ENCODE data around the gene CD40LG.

Gene CD40LG

DNA sequence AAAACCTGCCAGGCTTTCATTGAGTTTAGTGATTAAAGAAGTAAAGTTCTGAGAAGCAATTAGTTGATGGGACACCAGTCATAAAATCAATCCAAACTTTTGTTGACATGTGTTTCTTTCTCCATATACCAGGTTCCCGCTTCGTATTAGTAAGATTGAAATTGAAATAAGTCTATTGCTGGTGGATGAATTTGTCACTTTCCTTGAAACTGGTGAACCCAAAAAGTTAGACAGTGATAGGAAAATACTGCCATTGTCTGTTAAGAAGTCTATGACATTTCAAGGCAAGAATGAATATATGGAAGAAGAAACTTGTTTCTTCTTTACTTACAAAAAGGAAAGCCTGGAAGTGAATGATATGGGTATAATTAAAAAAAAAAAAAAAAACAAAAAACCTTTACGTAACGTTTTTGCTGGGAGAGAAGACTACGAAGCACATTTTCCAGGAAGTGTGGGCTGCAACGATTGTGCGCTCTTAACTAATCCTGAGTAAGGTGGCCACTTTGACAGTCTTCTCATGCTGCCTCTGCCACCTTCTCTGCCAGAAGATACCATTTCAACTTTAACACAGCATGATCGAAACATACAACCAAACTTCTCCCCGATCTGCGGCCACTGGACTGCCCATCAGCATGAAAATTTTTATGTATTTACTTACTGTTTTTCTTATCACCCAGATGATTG is at the start of gene CD40LG:
Gene CD40LG, plus strand, starts transcription at position 482 of the 684 bp plus-strand sequence. Its CDS starts 91 bp downstream, at position 573.
- CTCF ChIA-PET: no interaction called here
- TF ChIP-seq NFRKB (IDR thresholded peaks at IDR 0.05) (no peak), BHLHE40 (IDR thresholded peaks at IDR 0.05; ENCODE audit: borderline replicate concordance) (no peak), TARDBP (IDR thresholded peaks at IDR 0.05) (no peak), SP1 (IDR thresholded peaks at IDR 0.05) (no peak), HDGF (IDR thresholded peaks at IDR 0.05; ENCODE audit: borderline replicate concordance) (no peak), ELF4 (IDR thresholded peaks at IDR 0.05) (no peak), FOXA1 (IDR thresholded peaks at IDR 0.05) (no peak), FOXM1 (IDR thresholded peaks at IDR 0.05; ENCODE audit: borderline replicate concordance) (no peak), CTBP1 (IDR thresholded peaks at IDR 0.05; ENCODE audit: borderline replicate concordance) (no peak), ARNT (IDR thresholded peaks at IDR 0.05) (no peak), L3MBTL2 (conservative IDR thresholded peaks at IDR 0.05) (no peak), ZNF384 (IDR thresholded peaks at IDR 0.05) (no peak)
- TF ChIP-seq, protein P1, sequence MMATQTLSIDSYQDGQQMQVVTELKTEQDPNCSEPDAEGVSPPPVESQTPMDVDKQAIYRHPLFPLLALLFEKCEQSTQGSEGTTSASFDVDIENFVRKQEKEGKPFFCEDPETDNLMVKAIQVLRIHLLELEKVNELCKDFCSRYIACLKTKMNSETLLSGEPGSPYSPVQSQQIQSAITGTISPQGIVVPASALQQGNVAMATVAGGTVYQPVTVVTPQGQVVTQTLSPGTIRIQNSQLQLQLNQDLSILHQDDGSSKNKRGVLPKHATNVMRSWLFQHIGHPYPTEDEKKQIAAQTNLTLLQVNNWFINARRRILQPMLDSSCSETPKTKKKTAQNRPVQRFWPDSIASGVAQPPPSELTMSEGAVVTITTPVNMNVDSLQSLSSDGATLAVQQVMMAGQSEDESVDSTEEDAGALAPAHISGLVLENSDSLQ (IDR thresholded peaks at IDR 0.05): no peak
- DNase-seq (ENCODE audit: extremely low spot score): no peak
- POLR2A ChIA-PET: no interaction called here

- DNase-seq (ENCODE audit: extremely low spot score): no peak
- TF ChIP-seq FOXK2 (IDR thresholded peaks at IDR 0.05) (no peak), NFRKB (IDR thresholded peaks at IDR 0.05) (no peak), BHLHE40 (IDR thresholded peaks at IDR 0.05; ENCODE audit: borderline replicate concordance) (no peak), CTBP1 (IDR thresholded peaks at IDR 0.05; ENCODE audit: borderline replicate concordance) (no peak), HDGF (IDR thresholded peaks at IDR 0.05; ENCODE audit: borderline replicate concordance) (no peak), FOXM1 (IDR thresholded peaks at IDR 0.05; ENCODE audit: borderline replicate concordance) (no peak), ELF4 (IDR thresholded peaks at IDR 0.05) (no peak), L3MBTL2 (conservative IDR thresholded peaks at IDR 0.05) (no peak), ZNF384 (IDR thresholded peaks at IDR 0.05) (no peak), SP1 (IDR thresholded peaks at IDR 0.05) (no peak), LEF1 (IDR thresholded peaks at IDR 0.05; ENCODE audit: borderline replicate concordance) (no peak), ARNT (IDR thresholded peaks at IDR 0.05) (no peak), TARDBP (IDR thresholded peaks at IDR 0.05) (no peak)
- TF ChIP-seq, protein P1 (IDR thresholded peaks at IDR 0.05): no peak
- POLR2A ChIA-PET: interaction anchor here (0.6 kb wide), 1 partner anchor 282 kb away, joined by 3 read pairs; no protein-coding TSS in a partner anchor
- CTCF ChIA-PET: no interaction called here
Measured at GRCh38 chrX:136598631-136599030, 49.3 kb upstream of the CD40LG start.

- TF ChIP-seq ZNF384 (IDR thresholded peaks at IDR 0.05): no peak
- CTCF ChIA-PET: no interaction called here
- POLR2A ChIA-PET: no interaction called here
- DNase-seq (ENCODE audit: extremely low spot score): no peak
Measured at GRCh38 chrX:136600059-136600458, 47.9 kb upstream of the CD40LG start.

- TF ChIP-seq TARDBP (IDR thresholded peaks at IDR 0.05): no peak
- no peak for TF ChIP-seq SP1 (IDR thresholded peaks at IDR 0.05)
- no peak for TF ChIP-seq HDGF (IDR thresholded peaks at IDR 0.05; ENCODE audit: borderline replicate concordance)
- no peak for TF ChIP-seq NFRKB (IDR thresholded peaks at IDR 0.05)
- no peak for TF ChIP-seq FOXA1 (IDR thresholded peaks at IDR 0.05)
- no peak for TF ChIP-seq ARNT (IDR thresholded peaks at IDR 0.05)
- no peak for TF ChIP-seq LEF1 (IDR thresholded peaks at IDR 0.05; ENCODE audit: borderline replicate concordance)
- no peak for TF ChIP-seq FOXM1 (IDR thresholded peaks at IDR 0.05; ENCODE audit: borderline replicate concordance)
- TF ChIP-seq FOXK2 (IDR thresholded peaks at IDR 0.05): no peak
- TF ChIP-seq, protein P1 (IDR thresholded peaks at IDR 0.05): no peak
- TF ChIP-seq BHLHE40 (IDR thresholded peaks at IDR 0.05; ENCODE audit: borderline replicate concordance): no peak
- TF ChIP-seq SUZ12 (IDR thresholded peaks at IDR 0.05): no peak
- TF ChIP-seq CTBP1 (IDR thresholded peaks at IDR 0.05; ENCODE audit: borderline replicate concordance): no peak
- no peak for TF ChIP-seq ELF4 (IDR thresholded peaks at IDR 0.05)
- no peak for TF ChIP-seq ZNF384 (IDR thresholded peaks at IDR 0.05)
- POLR2A ChIA-PET: no interaction called here
- CTCF ChIA-PET: no interaction called here
- no peak for DNase-seq (ENCODE audit: extremely low spot score)
Measured at GRCh38 chrX:136607236-136607635, 40.7 kb upstream of the CD40LG start.

- ChIA-PET CTCF (no interaction called here), POLR2A (no interaction called here)
- TF ChIP-seq L3MBTL2 (conservative IDR thresholded peaks at IDR 0.05) (no peak), ZNF384 (IDR thresholded peaks at IDR 0.05) (no peak), FOXK2 (IDR thresholded peaks at IDR 0.05) (no peak), ARNT (IDR thresholded peaks at IDR 0.05) (no peak), LEF1 (IDR thresholded peaks at IDR 0.05; ENCODE audit: borderline replicate concordance) (no peak), HDGF (IDR thresholded peaks at IDR 0.05; ENCODE audit: borderline replicate concordance) (no peak), FOXA1 (IDR thresholded peaks at IDR 0.05) (no peak), SUZ12 (IDR thresholded peaks at IDR 0.05) (no peak), ELF4 (IDR thresholded peaks at IDR 0.05) (no peak), NFRKB (IDR thresholded peaks at IDR 0.05) (no peak), SP1 (IDR thresholded peaks at IDR 0.05) (no peak), TARDBP (IDR thresholded peaks at IDR 0.05) (no peak), FOXM1 (IDR thresholded peaks at IDR 0.05; ENCODE audit: borderline replicate concordance) (no peak), CTBP1 (IDR thresholded peaks at IDR 0.05; ENCODE audit: borderline replicate concordance) (no peak)
- DNase-seq (ENCODE audit: extremely low spot score): no peak
Measured at GRCh38 chrX:136608295-136608933, 39.5 kb upstream of the CD40LG start.
